SU-DHL-6 (cell line): ENCODE data around the gene ANKRD23.

Experiments used
- H2AFZ ChIP-seq: fragments of 200-600 bp; sonication (generic); 2 replicates; pipeline ENCODE4 v1.6.1; 2014; ENCODE audit warnings: low read depth, mild to moderate bottlenecking, moderate library complexity, mixed read lengths, antibody characterized with exemption, low read length; ENCODE audit not compliant: severe bottlenecking
- H3F3A ChIP-seq: fragments of 200-600 bp; shearing (Covaris generic); 2 replicates; pipeline ENCODE4 v1.6.0; 2016; ENCODE audit warnings: antibody characterized with exemption, mild to moderate bottlenecking; ENCODE audit not compliant: insufficient read depth
- H3K27ac ChIP-seq: fragments of 200-600 bp; sonication (generic); 2 replicates; pipeline ENCODE4 v1.5.1; 2016; ENCODE audit warnings: low read depth, mild to moderate bottlenecking, low read length, moderate library complexity, mixed read lengths
- H3K27me3 ChIP-seq: fragments of 200-600 bp; sonication (generic), shearing (Covaris generic); 2 replicates; pipeline ENCODE4 v1.6.0; 2014; ENCODE audit warnings: mild to moderate bottlenecking, low read length
- H3K36me3 ChIP-seq: fragments of 200-600 bp; sonication (generic); 2 replicates; pipeline ENCODE4 v1.6.1; 2014; ENCODE audit warnings: mild to moderate bottlenecking, low read length, mixed read lengths
- H3K4me2 ChIP-seq: fragments of 300-600, 200-600 bp; shearing (Covaris generic), sonication (generic); 2 replicates; pipeline ENCODE4 v1.6.0; 2014; ENCODE audit warnings: low read length, low read depth, mild to moderate bottlenecking; ENCODE audit not compliant: poor library complexity, severe bottlenecking
- H3K4me3 ChIP-seq: fragments of 200-600 bp; sonication (generic); 2 replicates; pipeline ENCODE4 v1.5.1; 2014; ENCODE audit warnings: antibody characterized with exemption, low read length, mild to moderate bottlenecking, mixed read lengths; ENCODE audit not compliant: insufficient read depth, poor library complexity, severe bottlenecking
- H3K79me2 ChIP-seq: fragments of 200-600 bp; sonication (generic); 2 replicates; pipeline ENCODE4 v1.6.1; 2014; ENCODE audit warnings: mild to moderate bottlenecking, low read length, moderate library complexity; ENCODE audit not compliant: insufficient read depth
- H3K9ac ChIP-seq: fragments of 200-600 bp; sonication (generic); 2 replicates; pipeline ENCODE4 v1.7.0; 2014; ENCODE audit warnings: mild to moderate bottlenecking, low read length
- H3K9me2 ChIP-seq: fragments of 200-600 bp; sonication (generic); replicated peaks from 2 replicates; pipeline ENCODE4 v1.6.1; 2014; ENCODE audit warnings: low read length; ENCODE audit not compliant: insufficient read depth
- H3K9me3 ChIP-seq: fragments of 200-600 bp; sonication (generic); 2 replicates; pipeline ENCODE4 v1.6.1; 2014; ENCODE audit warnings: low read length, mixed read lengths; ENCODE audit not compliant: insufficient read depth
- H4K20me1 ChIP-seq: fragments of 200-600 bp; sonication (generic); 2 replicates; pipeline ENCODE4 v1.6.1; 2014; ENCODE audit warnings: low read depth, mild to moderate bottlenecking, antibody characterized with exemption, low read length, moderate library complexity, mixed read lengths
- CTCF ChIP-seq: fragments of 200-600 bp; sonication (generic); IDR thresholded peaks from one replicate; pipeline ENCODE4 v1.5.1; 2017; ENCODE audit warnings: antibody characterized with exemption, mild to moderate bottlenecking, low read length, moderate library complexity; ENCODE audit not compliant: insufficient read depth, poor library complexity, severe bottlenecking
- EZH2phosphoT487 ChIP-seq: fragments of 200-600 bp; sonication (generic), shearing (Covaris generic); conservative IDR thresholded peaks from 2 replicates; pipeline ENCODE4 v1.6.1; 2018; ENCODE audit warnings: mild to moderate bottlenecking, antibody characterized with exemption, low read length, moderate library complexity, mixed read lengths

Gene ANKRD23

GRCh38 chr2:96830044-96830562 lies 13.7 kb downstream of the ANKRD23 start:
- Histone ChIP-seq H3K9ac (no peak overlapping the region), H2AFZ (no peak overlapping the region), H3K27me3 (no peaks in the 10 kb centered on the region), H3K27ac (no peak overlapping the region), H3K4me3 (no peak overlapping the region), H3K4me2 (no peak overlapping the region), H3K9me2 (no peaks in the 10 kb centered on the region), H3K79me2 (no peaks in the 10 kb centered on the region), H3K36me3 (0 out of 2 replicates have a peak, but pooled peaks cover 3% of the 10 kb centered on the region), H3K9me3 (no peaks in the 10 kb centered on the region), H4K20me1 (no peaks in the 10 kb centered on the region), H3F3A (no peaks in the 10 kb centered on the region)
- TF ChIP-seq EZH2phosphoT487 (no peak), CTCF (no peak)

- no peak overlapping the region for H2AFZ ChIP-seq
- 0 out of 2 replicates have a peak, but pooled peaks cover 5% of the 10 kb centered on the region for H3K79me2 ChIP-seq
- H3K27ac ChIP-seq, result no peak overlapping the region
- H3K27me3 ChIP-seq, result no peaks in the 10 kb centered on the region
- H3K9ac ChIP-seq, result no peak overlapping the region
- H3K9me2 ChIP-seq, result no peaks in the 10 kb centered on the region
- no peak overlapping the region for H3K4me3 ChIP-seq
- 0 out of 2 replicates have a peak, but pooled peaks cover 3% of the 10 kb centered on the region for H3K36me3 ChIP-seq
- no peaks in the 10 kb centered on the region for H3K9me3 ChIP-seq
- H3F3A ChIP-seq, result no peaks in the 10 kb centered on the region
- H3K4me2 ChIP-seq, result no peak overlapping the region
- no peaks in the 10 kb centered on the region for H4K20me1 ChIP-seq
- TF ChIP-seq CTCF, result no peak
- TF ChIP-seq EZH2phosphoT487, result no peak
Measured at GRCh38 chr2:96828874-96829273, 14.9 kb downstream of the ANKRD23 start.

GRCh38 chr2:96828436-96828835 lies 15.4 kb downstream of the ANKRD23 start:
- Histone ChIP-seq H3K79me2 (0 out of 2 replicates have a peak, but pooled peaks cover 5% of the 10 kb centered on the region), H4K20me1 (no peaks in the 10 kb centered on the region), H2AFZ (no peak overlapping the region), H3K27me3 (no peaks in the 10 kb centered on the region), H3K9ac (no peak overlapping the region), H3K9me2 (no peaks in the 10 kb centered on the region), H3K9me3 (no peaks in the 10 kb centered on the region), H3K36me3 (0 out of 2 replicates have a peak, but pooled peaks cover 3% of the 10 kb centered on the region), H3K27ac (no peak overlapping the region), H3K4me3 (no peak overlapping the region), H3K4me2 (no peak overlapping the region), H3F3A (no peaks in the 10 kb centered on the region)
- TF ChIP-seq CTCF (no peak), EZH2phosphoT487 (no peak)
